HK-2 (cell line): ENCODE results near the gene GNG2.

Experiments used
- DNase-seq: peaks from one replicate; pipeline ENCODE4 v3.0.0-alpha.2; 2018; ENCODE audit not compliant: unreplicated experiment

GNG2 gene

DNA sequence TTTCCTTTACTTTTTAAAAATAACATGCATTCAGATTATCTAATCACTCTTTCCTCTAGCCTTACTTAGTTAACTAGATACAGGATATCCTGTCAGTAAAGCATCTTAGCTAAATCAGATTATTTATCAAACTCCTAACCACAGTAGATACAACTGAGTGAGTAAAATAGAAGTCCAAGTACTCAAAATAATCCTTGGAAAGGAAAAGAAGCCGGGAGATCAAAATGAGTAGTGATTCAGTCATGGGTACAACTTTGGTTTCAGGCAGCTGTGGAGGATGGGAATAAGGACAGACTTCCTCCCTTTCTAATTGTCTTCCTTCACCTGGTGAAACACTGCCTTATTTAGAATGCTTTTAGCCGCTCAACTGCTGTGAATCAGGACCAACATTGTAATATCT is 29.4 kb downstream of the GNG2 start:
- DNase-seq, result no peak

DNA sequence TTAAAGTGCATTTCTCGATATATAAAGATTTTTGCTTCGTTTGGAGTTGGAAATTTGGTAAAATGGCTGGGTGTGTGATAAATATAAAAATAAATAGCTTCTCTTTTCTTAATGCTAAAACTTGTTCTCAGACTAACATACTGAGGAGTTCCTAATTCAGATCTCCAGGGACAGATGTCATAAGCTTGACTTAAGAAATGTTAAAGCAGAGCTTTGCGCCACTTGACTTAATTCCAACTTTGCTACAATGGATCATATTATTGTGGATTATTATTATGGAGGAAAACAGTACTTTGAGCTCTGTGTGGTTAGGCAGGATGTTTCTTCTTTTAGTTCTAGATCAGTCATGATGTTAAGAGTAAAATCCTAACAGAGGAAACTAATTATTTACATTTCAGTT is 33.8 kb downstream of the GNG2 start:
- no peak for DNase-seq

DNA sequence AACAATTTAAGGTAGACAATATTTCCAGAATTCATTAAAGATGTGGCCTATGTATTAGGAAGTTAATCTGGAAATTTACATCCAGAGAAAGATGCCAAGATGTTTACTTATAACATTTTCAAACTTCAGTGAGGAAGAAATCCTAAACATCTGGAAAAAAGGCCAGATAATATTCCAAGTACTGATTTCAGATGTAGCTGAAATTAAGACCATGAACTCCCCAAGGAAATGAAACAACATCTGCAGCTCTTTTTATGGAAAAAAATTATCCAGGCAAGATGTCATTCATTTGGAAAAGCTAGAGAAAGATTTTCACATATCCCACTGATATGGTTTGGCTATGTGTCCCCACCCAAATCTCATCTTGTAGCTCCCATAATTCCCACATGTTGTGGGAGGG is 35.0 kb downstream of the GNG2 start:
- DNase-seq, result no peak

DNA sequence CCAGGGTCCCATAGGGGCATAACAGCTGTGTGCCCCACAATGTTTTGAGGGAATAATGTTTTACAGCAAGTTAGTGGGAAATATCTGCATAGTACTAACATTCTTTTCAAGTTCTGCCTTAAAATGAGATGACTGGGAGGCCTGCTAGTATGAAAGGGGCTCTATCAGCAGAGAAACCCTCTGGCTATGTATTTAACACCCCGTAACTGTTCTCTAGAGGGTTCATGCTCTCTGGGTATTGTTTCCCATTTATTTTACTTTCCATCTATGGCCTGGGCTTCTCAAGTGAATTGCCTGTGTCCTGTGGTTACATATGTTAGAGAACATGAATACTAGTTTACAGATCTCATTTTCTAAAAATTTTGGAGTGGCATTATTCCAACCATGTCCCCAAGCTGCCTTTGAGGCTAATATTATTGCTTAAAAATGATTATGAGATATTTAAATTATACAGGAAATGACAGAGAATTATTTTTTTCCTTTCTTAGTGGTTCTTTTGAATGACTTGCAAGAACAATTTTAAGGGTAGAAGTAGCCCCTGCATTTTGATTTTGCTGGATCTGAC is 37.5 kb downstream of the GNG2 start:
- no peak for DNase-seq

DNA sequence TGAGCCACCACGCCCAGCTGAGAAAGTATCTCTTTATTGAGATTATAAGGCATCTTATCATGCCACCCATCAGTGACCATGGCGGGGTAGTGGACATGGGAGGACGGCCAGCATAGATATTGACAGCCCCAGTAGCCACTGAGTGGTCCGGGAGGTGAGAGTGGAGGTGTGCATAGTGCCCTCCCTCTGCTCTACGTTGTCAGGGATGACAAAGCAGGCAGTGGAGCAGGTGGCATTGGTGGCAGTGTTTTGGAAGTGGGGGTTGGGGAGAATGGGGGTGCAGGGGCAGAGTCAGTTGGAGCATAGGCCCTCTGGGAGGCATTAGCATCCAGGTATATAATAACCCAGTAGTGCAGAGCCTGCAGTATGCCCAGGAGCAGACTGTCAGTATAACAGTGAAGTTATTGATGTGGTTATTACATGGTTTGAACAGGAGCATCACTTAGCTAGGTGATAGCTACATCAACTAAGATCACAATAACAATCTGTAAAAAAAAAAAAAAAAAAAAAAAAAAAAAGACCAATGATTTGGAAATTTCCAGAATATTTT is 41.1 kb downstream of the GNG2 start:
- no peak for DNase-seq

DNA sequence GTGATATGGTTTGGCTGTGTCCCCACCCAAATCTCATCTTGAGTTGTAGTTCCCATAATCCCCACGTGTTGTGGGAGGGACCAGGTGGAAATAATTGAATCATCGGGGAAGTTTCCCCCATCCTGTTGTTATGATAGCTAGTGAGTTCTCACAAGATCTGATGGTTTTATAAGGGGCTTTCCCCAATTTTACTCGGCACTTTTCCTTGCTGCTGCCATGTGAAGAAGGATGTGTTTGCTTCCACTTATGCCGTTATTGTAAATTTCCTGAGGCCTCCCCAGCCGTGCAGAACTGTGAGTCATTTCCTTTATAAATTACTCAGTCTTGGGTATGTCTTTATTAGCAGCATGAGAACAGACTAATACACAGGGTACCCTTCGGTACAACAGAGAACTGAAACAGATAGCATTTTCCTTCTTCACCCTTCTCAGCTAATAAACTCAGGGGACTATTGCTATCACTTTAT is 45.3 kb downstream of the GNG2 start:
- DNase-seq, result peak; percentile 38

DNA sequence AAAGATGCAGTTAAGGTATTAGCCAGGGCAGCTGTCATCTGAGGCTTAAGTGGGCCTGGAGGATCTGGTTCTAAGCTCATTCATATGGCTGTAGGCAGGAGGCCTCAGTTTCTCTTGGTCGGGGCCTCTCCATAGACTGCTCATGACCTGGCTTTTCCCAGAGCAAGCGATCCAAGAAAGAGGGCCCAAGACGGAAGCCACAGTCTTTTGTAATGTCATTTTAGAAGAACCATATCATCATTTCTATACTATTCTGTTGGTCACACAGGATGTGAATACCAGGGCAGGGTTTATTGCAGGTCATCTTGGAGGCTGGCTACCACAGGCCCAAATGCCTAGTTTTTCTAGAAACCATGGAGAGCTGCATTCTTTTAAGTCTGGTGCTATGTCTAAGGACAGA is 47.7 kb downstream of the GNG2 start:
- no peak for DNase-seq

DNA sequence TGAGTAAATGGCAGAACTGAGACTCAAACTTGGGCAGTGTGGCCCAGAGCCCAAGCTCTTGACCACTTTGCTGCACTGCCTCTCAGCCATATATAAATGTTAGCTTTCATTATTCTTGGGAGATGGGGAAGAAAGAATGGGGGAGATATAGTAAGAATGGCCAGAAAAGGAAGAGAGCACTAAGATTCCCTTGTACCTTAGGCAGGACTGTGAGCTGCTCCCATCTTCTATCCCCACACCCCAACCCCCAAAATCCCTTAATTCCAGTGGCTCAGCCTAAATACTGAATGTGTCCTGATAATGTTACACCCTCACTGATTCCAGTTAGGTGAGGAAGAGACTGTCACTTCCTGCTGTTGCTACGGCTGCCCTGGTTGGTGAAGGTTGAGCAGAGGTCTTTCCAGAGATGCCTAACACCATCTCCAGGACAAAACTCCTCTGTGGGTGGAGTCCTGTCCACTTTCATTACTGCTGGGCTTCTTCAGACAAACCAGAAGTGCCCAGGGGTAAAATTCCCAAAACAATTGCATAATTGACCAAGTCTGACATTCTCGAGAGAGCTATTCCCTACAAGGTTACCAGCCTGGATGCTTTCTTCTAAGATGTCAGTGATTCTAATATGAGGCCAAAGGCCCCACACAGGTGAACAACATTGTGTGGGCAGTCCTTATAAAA is 51.8 kb downstream of the GNG2 start:
- no peak for DNase-seq

DNA sequence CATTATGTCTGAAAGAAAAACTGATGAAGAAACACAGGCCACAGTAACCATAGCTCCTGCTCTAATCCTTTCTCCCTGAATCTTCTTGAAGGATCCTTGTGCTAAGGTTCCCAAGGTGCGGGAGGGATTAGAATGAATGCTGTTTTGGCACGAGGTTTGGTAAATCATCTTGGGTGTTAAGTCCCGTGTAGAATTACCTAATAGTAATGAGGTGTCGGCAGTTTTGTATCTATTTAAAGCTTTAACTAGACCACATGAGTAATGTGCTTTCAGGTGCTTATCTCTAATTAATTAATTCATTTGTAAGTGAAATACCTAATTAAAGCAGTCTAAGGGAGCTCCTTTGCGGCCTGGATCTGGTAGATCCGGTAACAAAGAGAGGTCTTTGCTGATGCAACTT is 53.9 kb downstream of the GNG2 start:
- no peak for DNase-seq

DNA sequence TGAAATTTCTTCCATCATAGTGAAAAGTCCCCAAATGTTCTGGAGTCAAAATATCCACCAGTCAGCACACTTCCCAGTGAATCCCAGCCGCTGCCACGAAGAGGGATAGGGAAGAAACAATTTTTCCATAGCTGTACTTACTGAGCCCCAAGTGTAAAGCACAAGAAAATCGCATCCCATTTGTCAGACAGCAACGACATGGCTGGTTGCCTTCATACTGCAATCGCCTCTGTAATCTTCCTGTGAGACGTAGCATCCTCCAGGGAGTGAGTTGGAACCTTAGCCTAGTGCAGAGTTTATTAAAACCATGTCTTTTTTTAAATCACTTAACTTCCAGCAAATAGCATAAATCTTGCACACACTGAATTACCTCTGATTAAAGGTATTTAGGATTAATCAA is 56.8 kb downstream of the GNG2 start:
- no peak for DNase-seq

DNA sequence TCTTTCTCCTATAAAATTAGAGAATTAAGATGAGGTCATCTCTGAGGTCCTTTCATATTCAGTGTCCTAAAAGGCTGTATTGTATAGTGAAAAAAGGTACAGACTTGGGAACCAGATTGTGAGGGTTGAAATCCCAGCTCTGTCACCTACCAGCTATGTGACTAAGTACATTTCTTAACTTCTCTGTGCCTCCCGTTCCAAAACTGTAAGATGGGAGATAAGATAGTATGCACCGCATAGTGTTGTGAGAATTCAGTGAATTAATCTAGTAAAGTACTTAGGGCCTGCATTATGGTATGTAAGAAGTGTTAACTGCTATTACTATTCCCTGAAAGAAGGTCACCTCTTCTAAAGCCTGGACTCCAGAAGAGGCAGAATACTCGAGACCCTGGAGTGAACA is 60.6 kb downstream of the GNG2 start:
- DNase-seq, result no peak

DNA sequence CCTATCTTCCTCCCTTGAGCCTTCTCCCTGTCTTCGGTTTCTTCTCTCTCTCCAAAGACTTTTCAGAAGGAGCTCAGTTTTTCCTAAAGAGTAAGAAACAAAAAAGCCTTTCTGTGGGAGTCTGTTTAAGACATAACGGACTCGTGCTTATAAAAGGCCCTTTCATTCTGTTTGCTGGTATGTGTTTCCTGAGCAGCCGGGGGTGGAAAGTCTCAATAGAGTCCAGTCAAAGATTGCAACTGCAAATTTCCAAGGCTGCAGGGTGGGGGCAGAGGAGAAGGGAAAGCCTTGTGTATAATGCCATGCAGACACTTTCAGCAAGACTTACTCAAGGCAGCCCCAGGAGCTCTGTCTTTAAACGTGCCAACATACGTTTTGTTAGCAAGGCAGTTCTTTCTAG is 62.2 kb downstream of the GNG2 start:
- no peak for DNase-seq

DNA sequence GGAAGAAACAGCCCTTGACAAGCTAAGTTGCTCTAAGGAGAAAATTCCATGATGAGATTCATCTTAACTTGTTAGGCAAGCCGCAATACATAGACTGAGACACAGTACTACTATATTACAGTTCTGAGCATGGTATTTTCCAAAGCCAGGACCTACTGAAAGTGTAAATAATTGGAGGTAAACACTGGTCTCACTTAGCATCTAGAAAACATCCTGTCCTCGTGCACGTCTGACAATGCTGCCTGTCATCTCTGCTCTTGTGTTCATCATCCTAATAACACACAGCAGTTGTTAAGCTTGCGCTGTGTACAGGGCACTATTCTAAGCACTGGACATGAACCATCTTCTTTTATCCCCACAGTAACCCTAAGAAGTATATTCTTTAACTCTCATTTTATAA is 64.2 kb downstream of the GNG2 start:
- DNase-seq, result no peak

DNA sequence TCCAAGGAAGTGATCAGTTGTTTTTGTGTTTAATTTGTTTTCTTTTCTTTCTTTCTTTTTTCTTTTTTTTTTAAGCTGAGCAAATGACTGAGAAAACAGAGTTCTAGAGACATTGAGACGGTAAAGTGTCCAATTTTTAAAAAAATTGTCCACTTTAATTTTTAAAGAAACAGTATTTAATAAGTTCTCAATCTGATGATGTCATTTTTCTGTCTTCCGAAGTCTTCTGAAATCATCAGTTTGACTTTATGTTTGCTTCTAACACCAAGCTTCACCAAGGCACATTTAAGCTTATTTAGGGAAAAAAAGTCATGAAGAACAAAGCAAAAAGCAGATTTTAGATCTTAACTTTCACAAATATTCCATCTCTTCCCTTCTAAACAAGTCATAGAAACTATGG is 65.6 kb downstream of the GNG2 start:
- no peak for DNase-seq

DNA sequence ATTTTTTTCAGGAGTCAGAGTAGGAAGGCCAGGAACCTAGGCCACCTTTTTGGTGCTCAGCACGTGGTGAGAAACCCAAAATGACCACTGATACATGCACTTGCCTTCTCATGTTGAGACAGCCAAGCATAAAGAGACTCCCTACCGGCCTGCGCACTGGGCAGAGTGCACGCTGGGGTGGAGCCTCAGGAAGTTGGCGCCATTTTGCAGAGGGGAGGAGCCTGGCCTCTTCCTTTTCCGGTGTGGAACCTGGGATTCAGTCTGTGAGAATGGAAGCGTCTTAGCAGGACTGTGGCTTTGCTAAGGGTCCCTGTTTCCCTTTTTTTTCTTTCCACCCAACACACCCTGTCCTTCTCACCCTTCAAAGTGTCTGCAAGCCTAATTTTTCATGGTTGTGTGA is 66.0 kb downstream of the GNG2 start:
- no peak for DNase-seq

DNA sequence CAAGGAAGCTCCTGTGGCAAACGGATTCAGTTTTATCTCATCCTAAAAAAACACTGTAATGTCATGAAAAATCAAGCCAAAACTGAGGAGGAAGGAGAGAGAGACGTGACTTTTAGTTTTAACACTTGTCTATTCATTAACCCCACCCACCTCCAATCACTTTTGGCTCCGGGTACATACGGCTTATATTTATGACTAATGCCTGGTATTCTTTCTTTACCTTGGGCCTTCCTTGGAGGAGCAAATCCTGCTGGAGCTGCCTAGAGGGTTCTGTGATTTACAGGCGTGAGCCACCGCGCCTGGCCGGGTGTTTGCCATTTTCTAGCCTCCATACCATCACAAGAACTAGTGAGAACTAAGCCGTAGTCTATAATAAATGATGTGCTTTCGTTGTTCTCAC is 68.2 kb downstream of the GNG2 start:
- no peak for DNase-seq

DNA sequence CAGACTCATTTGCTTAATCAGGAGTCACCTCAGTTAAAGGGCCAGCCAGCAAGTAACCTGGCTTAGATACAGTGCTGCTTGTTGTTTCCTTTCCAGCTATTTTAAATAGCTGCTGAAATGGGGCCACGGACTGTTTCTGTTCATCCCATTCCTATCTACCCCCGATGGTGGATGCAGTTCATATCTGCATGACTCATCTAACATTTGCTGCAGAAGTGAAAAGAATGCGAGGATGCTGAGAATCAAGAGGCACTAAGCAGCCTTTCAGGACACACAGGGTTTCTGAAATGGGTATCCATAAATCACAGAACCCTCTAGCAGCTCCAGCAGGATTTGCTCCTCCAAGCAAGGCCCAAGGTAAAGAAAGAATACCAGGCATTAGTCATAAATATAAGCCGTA is 68.8 kb downstream of the GNG2 start:
- DNase-seq, result no peak

DNA sequence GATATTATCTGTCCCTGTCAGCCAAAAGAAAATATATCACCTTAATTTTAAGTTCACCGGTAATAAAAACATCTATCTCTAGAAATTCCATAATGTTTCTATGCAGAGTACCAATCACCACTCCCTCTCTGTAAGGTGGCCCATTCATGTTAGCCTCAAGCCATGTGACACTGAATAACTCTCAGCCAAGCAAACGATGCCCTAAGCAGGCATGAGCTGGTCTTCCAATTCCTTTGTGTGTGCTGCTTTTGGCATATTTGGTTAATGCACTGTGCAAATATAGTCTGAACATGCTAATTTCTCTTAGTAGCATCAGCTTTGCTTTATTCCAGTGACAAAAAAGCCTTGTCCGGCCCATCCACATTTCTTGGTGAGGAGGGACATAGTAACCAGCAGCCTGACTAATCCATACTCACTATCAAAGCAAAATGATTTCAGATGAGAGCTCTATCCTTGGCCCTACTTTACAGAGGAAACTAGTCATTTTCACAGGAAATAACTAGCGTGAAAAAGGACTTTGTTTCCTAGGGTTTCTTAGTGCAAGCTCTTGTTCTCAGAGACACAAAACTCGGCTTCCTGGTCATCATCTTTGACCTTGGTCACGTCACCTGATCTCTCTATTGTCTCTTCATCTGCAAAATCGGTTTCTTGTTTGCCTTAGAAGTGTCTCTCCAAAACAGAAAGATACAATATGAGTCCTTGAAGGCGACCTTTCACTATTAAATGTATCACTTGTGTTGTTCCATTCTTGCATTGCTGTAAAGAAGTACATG is 69.7 kb downstream of the GNG2 start:
- no peak for DNase-seq

DNA sequence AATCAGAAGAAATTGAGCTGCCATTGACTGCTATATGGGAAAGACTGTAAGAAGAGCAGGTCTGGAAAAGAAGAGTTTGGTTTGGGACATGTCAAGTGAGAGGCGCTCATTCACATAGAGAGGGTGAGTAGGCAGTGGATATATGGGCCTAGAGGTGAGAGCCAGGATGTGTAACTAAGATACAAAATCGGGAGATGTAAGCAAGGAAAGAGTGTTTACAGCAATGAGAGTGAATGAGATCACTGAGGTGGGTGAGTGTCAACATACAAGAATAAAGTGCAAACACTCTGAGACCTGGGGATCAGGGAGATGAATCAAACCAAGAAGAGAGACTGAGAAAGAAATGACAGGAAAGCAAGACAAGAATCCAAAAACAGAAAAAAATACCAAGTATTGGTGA is 70.9 kb downstream of the GNG2 start:
- DNase-seq, result no peak

DNA sequence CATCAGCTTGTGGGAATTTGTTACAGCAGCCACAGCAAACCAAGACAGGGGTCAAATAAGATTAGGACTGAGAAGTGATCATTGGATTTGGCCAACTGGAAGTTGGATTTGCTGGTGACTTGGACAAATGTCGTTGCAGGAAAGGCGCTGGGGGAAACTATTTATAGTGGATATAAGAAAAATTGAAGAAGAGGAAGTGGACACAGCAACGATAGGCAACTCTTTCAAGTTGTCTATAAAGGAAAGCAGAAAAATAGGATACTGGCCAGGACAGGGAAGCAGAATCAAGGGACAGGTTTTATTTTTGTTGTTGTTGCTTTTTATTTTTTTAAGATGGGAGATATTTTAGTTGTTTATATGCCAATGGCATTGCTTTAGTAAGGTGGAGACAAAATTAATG is 72.8 kb downstream of the GNG2 start:
- no peak for DNase-seq

DNA sequence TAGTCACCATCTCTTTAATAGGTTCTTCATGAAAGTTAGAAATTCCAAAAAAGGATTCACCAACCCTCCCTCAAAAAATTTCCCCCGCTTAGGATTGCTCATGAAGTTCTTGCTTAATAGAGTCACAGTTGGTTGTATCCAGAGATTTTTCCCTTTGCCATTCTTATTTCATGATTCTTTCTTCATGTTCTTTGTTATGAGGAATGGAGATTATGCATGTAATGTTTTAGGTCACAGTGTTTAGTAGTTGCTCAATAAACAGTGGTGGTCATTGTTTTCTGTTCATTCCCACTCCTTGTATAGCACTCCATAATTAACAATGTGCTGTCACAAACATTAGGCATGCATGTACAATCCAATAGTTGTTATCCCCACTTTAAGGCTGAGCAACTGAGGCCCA is 77.7 kb downstream of the GNG2 start:
- DNase-seq, result no peak

DNA sequence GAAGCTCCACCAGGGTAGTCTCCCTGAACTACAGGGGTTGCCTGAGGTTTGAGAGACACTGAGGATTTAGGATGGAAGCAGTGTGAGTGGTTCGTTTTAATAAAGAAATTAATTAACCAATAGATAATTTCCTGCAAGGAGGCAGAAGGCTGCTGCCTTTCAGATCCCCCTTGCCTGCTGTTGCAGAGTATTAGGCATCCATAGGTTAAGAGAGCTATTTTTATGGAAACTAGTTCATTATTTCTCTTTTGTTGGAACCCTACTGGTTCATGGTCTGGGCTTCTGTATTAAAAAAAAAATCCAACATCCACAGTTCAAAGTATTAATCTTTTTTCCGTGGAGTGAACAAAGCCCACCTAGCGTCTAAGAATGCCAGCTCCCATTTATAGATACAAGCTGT is 78.4 kb downstream of the GNG2 start:
- no peak for DNase-seq

DNA sequence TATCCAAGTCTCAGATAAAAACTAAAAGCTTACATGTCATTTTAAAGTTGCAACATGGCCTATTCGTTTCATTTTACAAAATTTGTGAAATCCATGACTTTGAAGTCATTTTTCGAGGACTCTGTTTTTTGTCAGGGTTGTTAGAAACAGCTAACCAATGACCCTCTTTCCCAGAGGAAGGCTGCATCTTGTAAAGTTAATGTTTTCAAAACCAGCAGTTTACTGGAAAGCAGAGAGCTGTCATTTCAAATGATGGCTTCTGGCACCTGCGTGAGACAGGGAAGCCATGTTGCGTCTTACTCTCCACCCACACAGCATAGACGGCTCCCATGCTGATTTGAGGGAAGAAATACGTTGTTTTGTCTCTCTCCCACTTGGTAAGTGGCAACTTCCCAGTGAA is 78.8 kb downstream of the GNG2 start:
- DNase-seq, result no peak
